HL-60/S4 treated with phorbol 12-myristate 13-acetate at 8.2 ng/mL for 4 days and 3 days (cell line): Measurements from ENCODE around the gene EMB.
"Not testable (repeated sequence)": the region's sequence is repeated elsewhere in the genome, so short reads cannot be mapped to it uniquely, and the experiment has no call there.

Experiments
- in situ Hi-C: fragments of 300-500 bp; cut with MboI; formaldehyde crosslinking; loops from 2 replicates; pipeline ENCODE4 v1.15.0; 2022; ENCODE audit warnings: low sequenced_read_pairs

EMB gene

GRCh38 chr5:50423100-50423799, 17.8 kb downstream of the EMB start:
- in situ Hi-C loops = not testable (repeated sequence)

- in situ Hi-C loops = not testable (repeated sequence)
These were observed 19.7 kb downstream of the EMB start for GRCh38 chr5:50421184-50421950.

GRCh38 chr5:50420343-50420935, 20.6 kb downstream of the EMB start:
- in situ Hi-C loops = no loop called here

GRCh38 chr5:50419656-50420055, 21.4 kb downstream of the EMB start:
- in situ Hi-C loops = not testable (repeated sequence)

GRCh38 chr5:50416637-50417036, 24.5 kb downstream of the EMB start:
- in situ Hi-C loops = not testable (repeated sequence)

GRCh38 chr5:50415912-50416311, 25.2 kb downstream of the EMB start:
- in situ Hi-C loops = no loop called here

- in situ Hi-C loops = not testable (repeated sequence)
These were observed 30.2 kb downstream of the EMB start for GRCh38 chr5:50410932-50411331.

- in situ Hi-C loops = no loop called here
These were observed 34.2 kb downstream of the EMB start for GRCh38 chr5:50406877-50407276.

- in situ Hi-C loops = no loop called here
These were observed 39.8 kb downstream of the EMB start for GRCh38 chr5:50401336-50401735.

- in situ Hi-C loops = not testable (repeated sequence)
These were observed 47.0 kb downstream of the EMB start for GRCh38 chr5:50393925-50394609.

- in situ Hi-C loops = not testable (repeated sequence)
These were observed 48.8 kb downstream of the EMB start for GRCh38 chr5:50392289-50392688.

GRCh38 chr5:50384381-50384780, 56.7 kb downstream of the EMB start:
- in situ Hi-C loops = not testable (repeated sequence)

GRCh38 chr5:50376696-50377095, 64.4 kb downstream of the EMB start:
- in situ Hi-C loops = not testable (repeated sequence)

GRCh38 chr5:50369287-50370033, 71.6 kb downstream of the EMB start:
- in situ Hi-C loops = not testable (repeated sequence)

GRCh38 chr5:50365426-50366251, 75.4 kb downstream of the EMB start:
- in situ Hi-C loops = no loop called here

GRCh38 chr5:50364535-50365309, 76.4 kb downstream of the EMB start:
- in situ Hi-C loops = not testable (repeated sequence)

- in situ Hi-C loops = no loop called here
These were observed 81.9 kb downstream of the EMB start for GRCh38 chr5:50359187-50359586.

GRCh38 chr5:50352382-50352781, 88.7 kb downstream of the EMB start:
- in situ Hi-C loops = no loop called here
